Fibroblast of villous mesenchyme (primary cell): Measurements from ENCODE around the gene FRAS1. TPM values are rescaled to one million over a fixed set of nuclear protein-coding genes. Genes with fewer than 3 reads are reported as not detected.

Source experiments
- DNase-seq: peaks from one replicate; pipeline ENCODE4 v3.0.0-alpha.2; 2010; ENCODE audit warnings: low read depth
- H3K4me3 ChIP-seq: 2 replicates; pipeline ENCODE4 v1.5.1; 2011; ENCODE audit warnings: low read depth, mild to moderate bottlenecking, low read length
- total RNA-seq: library from RNA; depleted of rRNA; stranded (reverse); fragments of >200 nt; gene quantifications from 2 replicates; pipeline ENCODE4 v1.2.3, GENCODE V29; 2012
- TF ChIP-seq, protein P1 (sequence below): IDR thresholded peaks from 2 replicates; pipeline ENCODE4 v1.5.1; 2012; ENCODE audit warnings: low read depth, mild to moderate bottlenecking, low read length; ENCODE audit not compliant: insufficient read depth

FRAS1 gene
- total RNA-seq, 1 donor, result 1.3 TPM

DNA sequence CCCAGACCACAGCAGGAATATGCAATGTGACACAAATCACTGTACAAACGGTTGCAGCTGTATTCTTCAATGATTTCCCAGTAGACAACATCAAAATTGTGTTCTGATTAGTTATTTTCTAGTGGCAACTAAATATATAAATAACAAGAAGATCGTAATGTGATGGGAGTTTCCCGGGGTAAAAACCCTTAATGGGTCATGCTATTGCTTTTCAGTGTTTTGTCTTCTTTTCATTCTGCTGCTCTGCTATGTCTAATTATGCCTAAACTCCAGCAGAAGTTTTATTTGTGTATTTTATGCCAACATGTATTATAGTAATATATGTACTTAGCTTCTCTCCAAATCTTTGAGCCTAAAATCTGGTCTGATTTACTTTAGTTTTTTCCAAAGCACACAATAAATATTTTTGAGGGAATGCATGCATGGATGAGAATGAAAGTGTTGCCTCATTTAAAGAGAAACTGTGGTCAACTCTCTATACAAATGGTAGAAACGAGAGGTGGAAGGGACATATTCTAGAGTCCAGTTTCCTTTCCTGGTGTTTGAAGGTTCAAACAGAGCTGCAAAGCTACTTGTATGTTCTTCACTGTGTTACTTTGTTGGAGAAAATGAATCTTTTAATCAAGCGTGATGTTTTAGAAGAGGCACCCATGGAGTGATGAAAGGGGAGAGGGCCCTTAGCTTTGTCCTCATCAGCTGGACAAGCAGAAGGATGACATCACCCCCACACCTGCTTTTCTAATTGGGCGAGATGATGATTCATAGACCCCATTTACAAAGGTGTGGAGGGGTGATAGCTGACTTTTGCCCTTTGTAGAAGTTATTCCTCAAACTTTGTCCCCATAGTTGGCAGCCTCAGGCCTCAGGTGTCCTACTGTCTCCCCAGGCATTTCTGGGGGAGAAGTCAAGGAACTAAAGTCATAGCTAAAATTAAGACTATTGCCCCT, 129.7 kb downstream of the FRAS1 start:
- H3K4me3 ChIP-seq, result no peak overlapping the region
- TF ChIP-seq, protein P1, sequence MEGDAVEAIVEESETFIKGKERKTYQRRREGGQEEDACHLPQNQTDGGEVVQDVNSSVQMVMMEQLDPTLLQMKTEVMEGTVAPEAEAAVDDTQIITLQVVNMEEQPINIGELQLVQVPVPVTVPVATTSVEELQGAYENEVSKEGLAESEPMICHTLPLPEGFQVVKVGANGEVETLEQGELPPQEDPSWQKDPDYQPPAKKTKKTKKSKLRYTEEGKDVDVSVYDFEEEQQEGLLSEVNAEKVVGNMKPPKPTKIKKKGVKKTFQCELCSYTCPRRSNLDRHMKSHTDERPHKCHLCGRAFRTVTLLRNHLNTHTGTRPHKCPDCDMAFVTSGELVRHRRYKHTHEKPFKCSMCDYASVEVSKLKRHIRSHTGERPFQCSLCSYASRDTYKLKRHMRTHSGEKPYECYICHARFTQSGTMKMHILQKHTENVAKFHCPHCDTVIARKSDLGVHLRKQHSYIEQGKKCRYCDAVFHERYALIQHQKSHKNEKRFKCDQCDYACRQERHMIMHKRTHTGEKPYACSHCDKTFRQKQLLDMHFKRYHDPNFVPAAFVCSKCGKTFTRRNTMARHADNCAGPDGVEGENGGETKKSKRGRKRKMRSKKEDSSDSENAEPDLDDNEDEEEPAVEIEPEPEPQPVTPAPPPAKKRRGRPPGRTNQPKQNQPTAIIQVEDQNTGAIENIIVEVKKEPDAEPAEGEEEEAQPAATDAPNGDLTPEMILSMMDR, result no peak
- no peak for DNase-seq

DNA sequence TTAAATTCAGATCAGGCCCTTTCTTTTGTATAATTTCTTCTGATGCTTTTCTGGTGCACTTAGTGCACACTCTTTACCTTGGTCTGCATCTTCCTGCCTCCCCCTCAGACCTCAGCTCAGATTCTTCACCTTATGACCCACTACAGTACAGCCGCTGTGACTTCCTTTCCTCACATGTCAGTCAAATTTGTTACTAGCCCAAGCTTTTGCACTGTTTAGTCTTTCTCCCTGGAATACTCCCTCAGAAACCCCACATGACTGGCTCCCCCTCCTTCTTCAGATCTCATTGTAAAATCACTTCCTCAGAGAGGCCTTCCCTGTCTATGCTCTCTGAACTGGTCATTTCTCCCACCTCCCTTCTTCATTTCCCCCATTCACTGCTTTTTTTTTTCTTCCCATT, 132.9 kb downstream of the FRAS1 start:
- H3K4me3 ChIP-seq, result no peak overlapping the region
- DNase-seq, result no peak
- TF ChIP-seq, protein P1, result no peak

DNA sequence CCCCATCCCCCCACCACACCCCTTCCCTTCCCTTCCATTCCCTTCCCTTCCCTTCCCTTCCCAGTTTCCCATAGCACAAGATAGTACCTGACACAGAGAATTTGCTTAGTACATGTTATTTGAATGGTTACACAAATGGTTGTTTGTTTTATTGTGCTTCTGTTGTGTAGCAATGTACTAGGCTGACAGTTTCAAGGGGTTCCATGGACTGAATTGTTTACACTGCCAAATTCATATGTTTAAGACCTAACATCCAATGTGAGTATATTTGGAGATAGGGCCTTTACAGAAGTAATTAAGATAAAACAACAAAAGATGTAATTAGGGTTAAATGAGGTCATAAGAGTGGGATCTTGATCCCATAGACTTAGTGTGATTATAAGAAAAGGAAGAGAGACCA, 133.5 kb downstream of the FRAS1 start:
- TF ChIP-seq, protein P1, result no peak
- no peak overlapping the region for H3K4me3 ChIP-seq
- no peak for DNase-seq

DNA sequence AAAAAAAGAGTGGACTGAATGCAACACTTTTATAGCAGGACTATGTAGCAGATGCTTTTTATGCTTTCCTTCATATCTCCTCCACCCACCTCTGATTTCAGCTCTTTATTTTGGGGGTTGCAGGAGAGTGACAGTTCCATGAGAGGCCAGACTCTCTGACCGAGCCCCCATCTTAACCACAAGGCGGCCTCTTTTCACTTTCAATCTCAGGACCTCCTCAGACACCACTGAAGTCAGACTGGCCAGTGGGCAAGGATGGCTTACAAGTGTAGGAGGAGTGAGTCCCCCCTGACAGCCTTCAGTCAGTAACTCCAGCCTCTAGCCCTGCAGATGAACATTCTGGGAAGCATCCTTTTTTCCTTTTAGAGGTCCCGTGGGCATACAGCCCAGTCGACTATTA, 140.8 kb downstream of the FRAS1 start:
- TF ChIP-seq, protein P1, result no peak

DNA sequence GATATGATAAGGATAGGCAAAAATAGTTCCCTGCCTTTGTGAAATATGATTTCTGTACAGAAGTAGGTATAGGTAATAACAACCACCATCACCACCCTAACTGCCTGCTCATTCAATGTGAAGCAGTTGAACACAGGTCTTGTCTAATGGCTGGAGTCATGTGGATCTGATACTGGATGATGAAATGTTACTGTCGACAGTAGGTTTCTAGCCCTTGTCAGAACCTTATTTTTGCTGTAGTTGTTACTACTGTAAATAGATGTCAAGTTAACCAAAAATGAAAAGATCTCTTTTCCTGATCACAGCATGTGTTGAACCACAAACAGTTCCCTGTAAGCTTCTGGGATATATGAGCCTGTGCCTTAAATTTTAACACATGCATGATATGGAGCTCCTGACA, 142.9 kb downstream of the FRAS1 start:
- DNase-seq, result no peak
- TF ChIP-seq, protein P1, result no peak
- no peak overlapping the region for H3K4me3 ChIP-seq

More for the DNA sequence above, 140.8 kb downstream of the FRAS1 start:
- no peak overlapping the region for H3K4me3 ChIP-seq
- DNase-seq, result no peak

DNA sequence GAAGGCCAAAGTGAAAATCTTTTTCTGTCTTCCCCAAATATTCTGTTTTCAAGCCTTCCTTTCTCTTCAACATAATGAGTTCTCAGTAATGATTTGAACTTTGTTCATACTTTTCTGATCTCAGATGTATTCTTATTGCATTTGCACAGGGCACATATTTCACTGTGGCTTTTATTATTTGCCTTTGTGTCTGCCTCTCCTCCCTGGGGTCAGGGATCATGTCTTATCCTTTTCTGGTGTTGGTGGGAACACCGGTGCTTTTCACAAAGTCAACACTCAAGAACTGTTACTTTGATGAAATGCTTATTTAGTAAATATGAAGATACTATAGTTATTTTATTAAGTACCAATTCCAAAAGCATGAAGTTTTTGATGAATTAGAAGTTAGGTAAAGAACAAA, 143.8 kb downstream of the FRAS1 start:
- TF ChIP-seq, protein P1, result no peak
- no peak for DNase-seq
- H3K4me3 ChIP-seq, result no peak overlapping the region
